Measurements from ENCODE around the gene OR6N2.

Gene OR6N2

GRCh38 chr1:158724442-158724841 lies 56.6 kb downstream of the OR6N2 start:
- no peak for FAIRE-seq
- DNase-seq (ENCODE audit: insufficient read length, low spot score): no peak
- no peak for TF ChIP-seq POLR2A (IDR thresholded peaks at IDR 0.05; ENCODE audit: low read depth, low read length)

All from H54 (cell line).